SU-DHL-6 (cell line): Measurements from ENCODE around the gene TRRAP.

Experiments
- EZH2phosphoT487 ChIP-seq: fragments of 200-600 bp; sonication (generic), shearing (Covaris generic); conservative IDR thresholded peaks from 2 replicates; pipeline ENCODE4 v1.6.1; 2018; ENCODE audit warnings: mild to moderate bottlenecking, antibody characterized with exemption, low read length, moderate library complexity, mixed read lengths
- TF ChIP-seq, protein P1 (sequence below): fragments of 200-600 bp; sonication (generic); IDR thresholded peaks from one replicate; pipeline ENCODE4 v1.5.1; 2017; ENCODE audit warnings: antibody characterized with exemption, mild to moderate bottlenecking, low read length, moderate library complexity; ENCODE audit not compliant: insufficient read depth, poor library complexity, severe bottlenecking

DNA sequence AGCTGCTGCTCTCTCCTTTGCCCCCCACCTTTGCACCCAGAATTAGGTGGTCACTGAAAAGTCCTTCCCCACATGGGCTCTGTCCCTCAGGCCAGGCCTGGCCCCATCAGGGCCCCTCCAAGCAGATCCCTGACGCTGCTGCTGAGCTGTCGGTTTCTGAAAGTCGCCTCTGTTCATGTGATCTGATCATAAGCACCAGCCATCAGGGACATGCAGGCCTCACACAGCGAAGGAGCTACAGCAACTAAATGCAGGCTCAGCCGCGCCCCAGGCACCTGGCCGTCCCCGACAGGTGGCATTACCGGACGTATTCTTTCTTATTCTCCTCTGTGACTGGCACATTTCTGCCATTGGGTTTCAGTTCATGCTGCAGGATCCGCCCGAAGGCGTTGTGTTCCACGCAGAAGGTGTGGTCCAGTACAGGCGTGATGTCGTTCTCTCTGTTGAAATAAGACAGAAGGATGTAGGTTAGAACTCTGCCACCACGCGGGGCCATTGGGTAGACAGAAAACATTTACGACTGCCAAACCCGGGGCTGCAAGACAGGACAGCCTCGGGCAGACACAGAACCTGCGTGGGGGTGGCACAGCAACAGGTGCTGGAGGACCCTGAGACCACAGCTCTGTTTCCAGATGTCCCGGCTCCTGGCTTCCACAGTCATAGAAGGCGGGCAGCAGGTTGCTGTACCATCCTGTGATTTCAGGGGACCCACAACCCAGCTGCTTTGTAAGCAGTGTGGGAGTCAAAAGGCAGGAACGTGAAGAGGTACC lies 159.9 kb downstream of the TRRAP start:
- TF ChIP-seq, protein P1, sequence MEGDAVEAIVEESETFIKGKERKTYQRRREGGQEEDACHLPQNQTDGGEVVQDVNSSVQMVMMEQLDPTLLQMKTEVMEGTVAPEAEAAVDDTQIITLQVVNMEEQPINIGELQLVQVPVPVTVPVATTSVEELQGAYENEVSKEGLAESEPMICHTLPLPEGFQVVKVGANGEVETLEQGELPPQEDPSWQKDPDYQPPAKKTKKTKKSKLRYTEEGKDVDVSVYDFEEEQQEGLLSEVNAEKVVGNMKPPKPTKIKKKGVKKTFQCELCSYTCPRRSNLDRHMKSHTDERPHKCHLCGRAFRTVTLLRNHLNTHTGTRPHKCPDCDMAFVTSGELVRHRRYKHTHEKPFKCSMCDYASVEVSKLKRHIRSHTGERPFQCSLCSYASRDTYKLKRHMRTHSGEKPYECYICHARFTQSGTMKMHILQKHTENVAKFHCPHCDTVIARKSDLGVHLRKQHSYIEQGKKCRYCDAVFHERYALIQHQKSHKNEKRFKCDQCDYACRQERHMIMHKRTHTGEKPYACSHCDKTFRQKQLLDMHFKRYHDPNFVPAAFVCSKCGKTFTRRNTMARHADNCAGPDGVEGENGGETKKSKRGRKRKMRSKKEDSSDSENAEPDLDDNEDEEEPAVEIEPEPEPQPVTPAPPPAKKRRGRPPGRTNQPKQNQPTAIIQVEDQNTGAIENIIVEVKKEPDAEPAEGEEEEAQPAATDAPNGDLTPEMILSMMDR: no peak
- TF ChIP-seq EZH2phosphoT487: no peak
